Vagina (tissue), 2 donors: ENCODE data around the gene NBPF3. TPM values are rescaled to one million over a fixed set of nuclear protein-coding genes. Genes with fewer than 3 reads are reported as not detected.

ENCODE experiments used
- DNase-seq, 2 donors: peaks; one replicate each; pipeline ENCODE4 v3.0.0-alpha.2; 2017; ENCODE audit errors: extremely low spot score in 2 of 2
- H3K27ac ChIP-seq: fragments of 200-600 bp; sonication (generic); one replicate; pipeline ENCODE4 v1.5.1; 2019
- H3K27me3 ChIP-seq: fragments of 200-600 bp; sonication (generic); one replicate; pipeline ENCODE4 v1.5.1; 2019
- H3K36me3 ChIP-seq, 2 donors: fragments of 200-600 bp; sonication (generic); one replicate each; pipeline ENCODE4 v1.5.1; 2017 to 2019
- H3K4me1 ChIP-seq: fragments of 200-600 bp; sonication (generic); one replicate; pipeline ENCODE4 v1.5.1; 2019
- H3K4me3 ChIP-seq, 2 donors: fragments of 200-600 bp; sonication (generic); 1 replicate in 1 of 2; 2 replicates in 1 of 2; pipeline ENCODE4 v1.5.1; 2016 to 2019
- H3K9me3 ChIP-seq: fragments of 200-600 bp; sonication (generic); one replicate; pipeline ENCODE4 v1.5.1; 2019
- POLR2A ChIP-seq, 2 donors: fragments of 450-650 bp; IDR thresholded peaks; one replicate each; pipeline ENCODE4 v1.6.1; 2017; ENCODE audit warnings: antibody characterized with exemption in 2 of 2, mild to moderate bottlenecking in 2 of 2, moderate library complexity in 2 of 2
- POLR2AphosphoS5 ChIP-seq, 2 donors: sonication (generic); formaldehyde crosslinking; IDR thresholded peaks; one replicate each; pipeline ENCODE4 v1.9.0; 2017; ENCODE audit warnings: antibody characterized with exemption in 2 of 2, mild to moderate bottlenecking in 2 of 2, low read depth in 1 of 2; ENCODE audit not compliant: insufficient read depth in 1 of 2
- intact Hi-C: fragments of 100-400 bp; cut with DNase I; formaldehyde crosslinking; loops from one replicate; pipeline ENCODE4 v1.15.1; 2023
- total RNA-seq: library from RNA; depleted of rRNA; stranded (reverse); fragments of >200 nt; gene quantifications from one replicate; pipeline ENCODE4 v1.2.3, GENCODE V29; 2016
- TF ChIP-seq, protein P1 (sequence below), 3 experiments: fragments of 450-650 bp in 2 of 3; fragments of 200-600 bp in 1 of 3; sonication (generic) in 1 of 3; IDR thresholded peaks; one replicate each; pipeline ENCODE4 v1.5.1; 2017 to 2019; ENCODE audit warnings: antibody characterized with exemption in 3 of 3, mild to moderate bottlenecking in 2 of 3, moderate library complexity in 2 of 3

The NBPF3 gene
- total RNA-seq, 1 donor from 2014 or later = 10.1 TPM

DNA sequence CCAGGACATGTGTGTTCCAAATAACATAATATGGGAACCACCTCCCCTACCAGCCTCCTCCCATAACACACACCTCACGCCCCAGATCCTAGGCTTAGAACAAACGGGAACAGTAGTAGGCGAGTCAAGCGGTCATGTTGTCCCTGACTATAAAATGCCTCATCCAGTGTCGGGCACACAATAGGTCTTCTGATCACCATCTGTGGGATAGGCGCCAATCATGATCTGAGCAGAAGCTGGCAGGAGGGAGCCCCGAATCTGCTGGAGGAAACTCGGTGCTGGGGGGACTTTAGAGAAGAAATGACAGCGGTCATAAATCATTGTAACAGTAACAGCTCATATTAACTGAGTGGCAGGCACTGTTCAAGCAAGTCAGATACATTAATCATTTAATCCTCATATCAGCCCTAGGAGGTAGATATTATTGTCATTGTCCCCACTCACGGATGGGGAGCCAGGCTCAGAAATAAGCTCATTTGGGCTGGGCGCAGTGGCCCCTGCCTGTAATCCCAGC lies 82.6 kb downstream of the NBPF3 start:
- intact Hi-C loops = no loop called here
- Histone ChIP-seq H3K4me3 (no peak overlapping the region), H3K27ac (no peak overlapping the region), H3K4me1 (no peaks in the 10 kb centered on the region), H3K9me3 (no peaks in the 10 kb centered on the region), H3K36me3 (no peaks in the 10 kb centered on the region), H3K27me3 (no peaks in the 10 kb centered on the region)
- TF ChIP-seq, protein P1, sequence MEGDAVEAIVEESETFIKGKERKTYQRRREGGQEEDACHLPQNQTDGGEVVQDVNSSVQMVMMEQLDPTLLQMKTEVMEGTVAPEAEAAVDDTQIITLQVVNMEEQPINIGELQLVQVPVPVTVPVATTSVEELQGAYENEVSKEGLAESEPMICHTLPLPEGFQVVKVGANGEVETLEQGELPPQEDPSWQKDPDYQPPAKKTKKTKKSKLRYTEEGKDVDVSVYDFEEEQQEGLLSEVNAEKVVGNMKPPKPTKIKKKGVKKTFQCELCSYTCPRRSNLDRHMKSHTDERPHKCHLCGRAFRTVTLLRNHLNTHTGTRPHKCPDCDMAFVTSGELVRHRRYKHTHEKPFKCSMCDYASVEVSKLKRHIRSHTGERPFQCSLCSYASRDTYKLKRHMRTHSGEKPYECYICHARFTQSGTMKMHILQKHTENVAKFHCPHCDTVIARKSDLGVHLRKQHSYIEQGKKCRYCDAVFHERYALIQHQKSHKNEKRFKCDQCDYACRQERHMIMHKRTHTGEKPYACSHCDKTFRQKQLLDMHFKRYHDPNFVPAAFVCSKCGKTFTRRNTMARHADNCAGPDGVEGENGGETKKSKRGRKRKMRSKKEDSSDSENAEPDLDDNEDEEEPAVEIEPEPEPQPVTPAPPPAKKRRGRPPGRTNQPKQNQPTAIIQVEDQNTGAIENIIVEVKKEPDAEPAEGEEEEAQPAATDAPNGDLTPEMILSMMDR (IDR thresholded peaks at IDR 0.05) = no peak
- no peak for TF ChIP-seq POLR2A (IDR thresholded peaks at IDR 0.05)
- TF ChIP-seq POLR2AphosphoS5 (IDR thresholded peaks at IDR 0.05; ENCODE audit: insufficient read depth in 1 of 2, low read depth in 1 of 2) = no peak
- no peak for DNase-seq

DNA sequence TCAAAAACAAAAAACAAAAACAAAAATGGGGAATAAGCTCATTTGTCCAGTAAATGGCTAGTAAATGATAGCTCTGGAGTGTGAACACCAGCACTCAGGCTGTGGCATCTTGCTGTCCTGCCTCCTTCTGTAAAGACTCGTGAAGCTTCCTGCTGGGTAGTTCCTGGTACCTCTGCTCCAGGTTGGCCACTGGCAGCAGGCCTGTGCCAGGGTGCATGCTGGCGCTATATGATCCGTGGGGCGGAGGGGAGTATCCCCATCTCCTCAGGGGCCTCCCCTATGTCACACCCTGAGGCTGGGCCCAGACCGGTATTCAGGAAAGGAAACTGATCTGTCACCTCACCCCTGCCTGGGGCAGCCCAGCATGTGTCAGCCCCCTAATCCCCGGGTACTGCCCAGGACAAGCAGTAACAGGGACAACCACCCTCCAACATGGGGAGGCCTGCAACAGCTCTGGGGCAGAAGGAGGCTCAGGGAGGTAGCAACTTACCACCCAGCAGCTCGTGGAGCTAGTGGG lies 83.4 kb downstream of the NBPF3 start:
- intact Hi-C loops = no loop called here
- H3K4me3 ChIP-seq = no peak overlapping the region
- DNase-seq = no peak
- H3K36me3 ChIP-seq = no peaks in the 10 kb centered on the region
- H3K27ac ChIP-seq = no peak overlapping the region
- no peaks in the 10 kb centered on the region for H3K27me3 ChIP-seq
- no peaks in the 10 kb centered on the region for H3K9me3 ChIP-seq
- no peaks in the 10 kb centered on the region for H3K4me1 ChIP-seq
- TF ChIP-seq, protein P1 (IDR thresholded peaks at IDR 0.05) = no peak
- no peak for TF ChIP-seq POLR2AphosphoS5 (IDR thresholded peaks at IDR 0.05; ENCODE audit: insufficient read depth in 1 of 2, low read depth in 1 of 2)
- TF ChIP-seq POLR2A (IDR thresholded peaks at IDR 0.05) = no peak

DNA sequence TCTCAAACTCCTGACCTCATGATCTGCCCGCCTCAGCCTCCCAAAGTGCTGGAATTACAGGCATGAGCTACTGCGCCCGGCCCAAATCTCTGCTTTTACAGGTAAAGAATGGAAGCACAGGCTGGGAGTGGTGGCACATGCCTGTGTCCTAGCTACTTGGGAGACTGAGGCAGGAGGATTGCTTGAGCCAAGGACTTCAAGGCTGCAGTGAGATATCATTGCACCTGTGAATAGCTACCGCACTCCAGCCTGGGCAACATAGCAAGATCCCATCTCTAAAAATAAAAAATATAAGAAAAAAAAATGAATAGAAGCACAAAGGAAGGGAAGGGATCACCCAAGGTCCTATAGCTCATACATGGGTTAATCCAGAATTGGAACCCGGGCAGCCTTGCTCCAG lies 84.3 kb downstream of the NBPF3 start:
- no peaks in the 10 kb centered on the region for H3K36me3 ChIP-seq
- no peak for DNase-seq
- no peak overlapping the region for H3K4me3 ChIP-seq
- H3K27ac ChIP-seq = no peak overlapping the region
- TF ChIP-seq POLR2AphosphoS5 (IDR thresholded peaks at IDR 0.05; ENCODE audit: insufficient read depth in 1 of 2, low read depth in 1 of 2) (no peak), POLR2A (IDR thresholded peaks at IDR 0.05) (no peak)
- TF ChIP-seq, protein P1 (IDR thresholded peaks at IDR 0.05) = no peak
- no peaks in the 10 kb centered on the region for H3K27me3 ChIP-seq
- no peaks in the 10 kb centered on the region for H3K4me1 ChIP-seq
- intact Hi-C loops = no loop called here
- no peaks in the 10 kb centered on the region for H3K9me3 ChIP-seq

DNA sequence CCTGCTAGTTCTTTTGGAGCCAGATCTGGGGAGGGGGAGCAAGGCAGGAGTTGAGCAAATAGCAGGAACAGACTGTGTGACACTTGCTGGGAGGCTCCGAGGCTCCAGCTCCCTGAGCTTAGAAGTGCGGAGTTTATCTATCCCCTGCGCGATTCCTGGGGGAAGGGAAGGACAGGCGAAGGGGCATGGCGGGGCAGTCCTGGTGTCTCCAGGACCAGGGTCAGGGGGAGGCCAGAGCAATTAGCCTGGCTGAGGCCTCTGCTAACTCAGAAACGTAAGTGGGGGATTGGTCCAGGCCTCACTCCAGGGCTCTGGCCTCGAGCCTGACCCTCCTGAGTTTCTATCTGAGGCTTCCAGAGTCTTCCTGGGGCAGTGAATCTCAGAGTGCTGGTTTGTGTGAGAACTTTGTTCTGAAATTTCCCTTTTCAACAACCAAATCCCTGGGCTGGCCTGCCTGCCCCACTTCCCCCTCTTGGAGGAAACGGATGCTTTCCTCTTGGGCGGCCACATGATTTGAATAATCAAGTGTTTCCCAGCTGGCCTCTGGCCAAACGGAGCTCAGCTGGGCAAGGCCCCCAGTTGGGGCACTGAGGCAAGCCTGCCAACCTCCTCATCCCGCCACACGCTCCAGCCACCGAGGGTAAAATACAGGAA lies 84.9 kb downstream of the NBPF3 start:
- Histone ChIP-seq H3K36me3 (no peaks in the 10 kb centered on the region), H3K4me1 (no peaks in the 10 kb centered on the region), H3K4me3 (no peak overlapping the region), H3K27ac (no peak overlapping the region), H3K27me3 (no peaks in the 10 kb centered on the region), H3K9me3 (no peaks in the 10 kb centered on the region)
- TF ChIP-seq POLR2A (IDR thresholded peaks at IDR 0.05) = no peak
- TF ChIP-seq POLR2AphosphoS5 (IDR thresholded peaks at IDR 0.05; ENCODE audit: insufficient read depth in 1 of 2, low read depth in 1 of 2) = no peak
- TF ChIP-seq, protein P1 (IDR thresholded peaks at IDR 0.05) = no peak
- no peak for DNase-seq
- intact Hi-C loops = no loop called here

DNA sequence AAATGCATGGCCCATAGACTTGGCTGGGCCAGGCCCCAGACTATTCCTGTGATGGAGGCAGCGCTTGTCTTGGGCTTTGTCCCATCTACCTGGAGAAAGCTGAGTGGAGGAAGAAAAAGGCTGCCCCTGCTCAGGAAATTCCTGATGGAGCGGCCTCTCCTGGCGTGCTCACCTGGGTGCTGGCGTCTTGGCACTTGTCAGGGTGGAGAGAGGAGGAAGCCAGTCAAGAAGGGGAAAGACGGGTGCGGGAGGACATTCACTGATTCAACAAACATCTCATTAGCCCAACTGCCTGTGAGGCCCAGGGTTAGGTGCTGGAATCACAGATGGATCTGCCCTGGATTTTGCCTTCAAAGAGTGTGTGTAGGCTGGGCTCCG lies 85.4 kb downstream of the NBPF3 start:
- Histone ChIP-seq H3K4me1 (no peaks in the 10 kb centered on the region), H3K27ac (no peak overlapping the region), H3K9me3 (no peaks in the 10 kb centered on the region), H3K27me3 (no peaks in the 10 kb centered on the region), H3K4me3 (no peak overlapping the region), H3K36me3 (no peaks in the 10 kb centered on the region)
- TF ChIP-seq POLR2A (IDR thresholded peaks at IDR 0.05) (no peak), POLR2AphosphoS5 (IDR thresholded peaks at IDR 0.05; ENCODE audit: insufficient read depth in 1 of 2, low read depth in 1 of 2) (no peak)
- TF ChIP-seq, protein P1 (IDR thresholded peaks at IDR 0.05) = no peak
- intact Hi-C loops = no loop called here
- no peak for DNase-seq
